DND-41 (cell line): ENCODE measurements around the gene LILRB1.
"Not testable (repeated sequence)": the region's sequence is repeated elsewhere in the genome, so short reads cannot be mapped to it uniquely, and the experiment has no call there.

Experiments
- CTCF ChIP-seq: IDR thresholded peaks from 2 replicates; pipeline ENCODE4 v1.5.1; 2012; ENCODE audit warnings: borderline replicate concordance, low read length, moderate library complexity, mild to moderate bottlenecking; ENCODE audit not compliant: poor library complexity, severe bottlenecking; ENCODE audit errors: extremely low read depth
- EZH2 ChIP-seq: IDR thresholded peaks from 3 replicates; pipeline ENCODE4 v1.6.1; 2012; ENCODE audit warnings: borderline replicate concordance, low read depth, mild to moderate bottlenecking, moderate library complexity, low read length, inconsistent platforms; ENCODE audit not compliant: severe bottlenecking

GRCh38 chr19:54642953-54643352 lies 12.7 kb downstream of the LILRB1 start:
- TF ChIP-seq CTCF, EZH2: not testable (repeated sequence)
